ENCODE measurements around the gene KLF9.

Gene KLF9

GRCh38 chr9:70413799-70414775 is at the start of gene KLF9:
TSS of gene KLF9 (minus strand) at chr9:70414657. CDS start at chr9:70413363, 1,294 bp downstream.
- peak; percentile 97 to 98 for DNase-seq

DNA sequence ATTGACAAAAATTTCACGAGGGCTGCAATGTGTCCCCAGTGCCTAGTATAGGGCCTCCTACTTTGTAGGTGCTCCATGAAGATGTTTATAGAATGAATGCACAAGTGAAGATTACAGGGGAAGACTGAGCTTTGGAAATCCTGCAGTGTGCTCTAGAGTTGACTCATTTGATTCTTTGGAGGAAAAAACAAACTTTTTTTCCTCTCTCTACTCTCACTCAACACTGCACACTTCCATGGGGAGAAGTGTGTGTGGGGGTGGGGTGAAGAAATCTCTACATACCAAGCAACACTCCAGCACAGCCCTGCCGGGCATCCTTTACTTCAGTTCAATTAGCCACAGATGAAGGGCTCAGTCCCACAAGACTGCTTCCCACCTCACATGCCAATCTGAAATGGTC is 49.4 kb upstream of the KLF9 start:
- no peak for DNase-seq

GRCh38 chr9:70462300-70462699 is 47.8 kb upstream of the KLF9 start:
- no peak for DNase-seq

DNA sequence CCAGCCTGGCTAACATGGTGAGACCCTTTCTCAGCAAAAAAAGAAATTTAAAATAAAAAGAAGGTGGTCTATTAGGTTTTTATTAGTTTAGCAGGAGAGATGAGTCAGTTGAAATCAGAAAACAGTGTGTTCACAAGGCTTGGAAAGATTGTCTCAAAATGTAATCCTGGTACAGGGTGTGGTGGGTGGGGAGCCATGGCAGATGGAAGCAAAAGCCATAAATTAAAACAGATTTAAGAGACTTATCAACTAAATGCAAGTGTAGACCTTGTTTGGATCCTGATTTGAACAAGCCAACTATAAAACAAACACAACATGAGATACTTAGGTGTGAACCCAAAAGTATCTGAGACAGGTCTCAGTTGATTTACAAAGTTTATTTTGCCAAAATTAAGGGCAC is 42.8 kb upstream of the KLF9 start:
- no peak for DNase-seq

DNA sequence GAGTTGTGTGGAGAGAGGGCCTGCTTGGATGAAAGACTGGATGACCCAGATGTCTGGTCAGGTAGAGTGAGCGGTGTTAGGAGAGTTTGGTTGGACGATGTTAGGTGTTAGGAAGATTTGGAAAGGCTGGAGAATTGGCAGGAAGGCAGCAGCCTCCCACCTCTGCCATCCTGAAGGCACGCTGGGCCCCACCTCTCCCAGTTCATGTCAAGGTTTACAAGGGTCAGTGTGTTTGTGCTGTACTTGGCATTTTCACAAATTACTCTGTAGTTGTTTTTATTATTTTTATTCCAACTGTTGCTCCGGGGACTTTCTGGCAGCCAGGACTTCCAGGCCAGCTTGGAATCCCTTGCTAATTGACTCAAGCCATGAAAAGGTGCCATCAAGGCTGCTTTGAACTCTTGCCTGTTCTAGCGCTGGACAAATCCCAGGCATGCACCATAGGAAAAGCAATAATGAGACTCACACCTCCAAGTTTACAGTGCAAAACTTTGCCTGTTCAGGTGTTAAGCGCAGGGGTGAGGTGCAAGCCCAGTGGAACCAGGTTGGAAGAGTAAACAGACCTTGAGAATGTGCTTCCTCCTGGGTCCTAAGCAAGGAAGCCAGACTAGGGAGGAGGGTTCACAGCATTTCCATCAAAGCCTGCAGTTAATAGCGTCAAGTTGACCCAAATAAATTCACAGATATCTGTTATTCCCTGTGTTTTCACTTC is 41.7 kb upstream of the KLF9 start:
- no peak for DNase-seq

- DNase-seq = no peak
Observed at GRCh38 chr9:70452365-70452764, 37.9 kb upstream of the KLF9 start.

DNA sequence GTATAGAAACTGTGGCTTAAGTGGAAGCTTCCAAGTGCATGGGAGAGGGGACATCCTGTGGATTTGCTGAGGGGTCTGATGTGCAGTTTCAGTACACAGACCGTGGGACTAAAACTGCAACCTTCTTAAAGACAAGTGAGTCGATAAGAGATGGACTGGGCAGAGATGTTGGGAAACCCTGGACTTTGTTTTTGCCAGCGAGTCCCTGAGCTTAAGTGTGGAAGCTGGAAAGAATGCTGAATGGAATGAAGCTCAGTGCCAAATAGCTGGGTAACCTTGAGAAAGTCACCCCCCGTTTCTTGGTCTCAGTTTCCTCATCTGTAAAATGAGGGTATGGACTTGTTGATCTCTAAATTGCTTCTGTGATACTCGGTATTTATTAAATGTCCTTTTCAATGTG is 37.3 kb upstream of the KLF9 start:
- DNase-seq = no peak

DNA sequence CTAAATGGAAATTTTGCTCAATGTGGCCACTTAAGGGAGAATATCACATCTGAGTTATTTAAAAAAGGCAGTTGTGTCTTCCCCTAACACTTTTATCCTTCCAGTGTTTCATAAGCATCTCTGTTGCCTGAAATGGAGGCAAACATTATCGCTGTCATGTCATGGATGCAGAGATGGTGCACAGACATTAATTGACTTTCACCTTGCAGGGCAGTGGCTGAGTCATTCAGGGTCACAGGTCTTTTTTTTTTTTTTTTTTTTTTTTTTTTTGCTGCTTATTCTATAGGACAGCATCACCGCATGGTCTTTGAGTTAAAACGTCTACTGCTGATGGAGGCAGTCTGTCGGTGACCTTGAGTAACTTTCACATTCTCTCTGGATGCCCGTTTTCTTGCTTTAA is 36.3 kb upstream of the KLF9 start:
- DNase-seq = no peak

GRCh38 chr9:70449461-70449860 is 35.0 kb upstream of the KLF9 start:
- no peak for DNase-seq

GRCh38 chr9:70448919-70449318 is 34.5 kb upstream of the KLF9 start:
- no peak for DNase-seq

DNA sequence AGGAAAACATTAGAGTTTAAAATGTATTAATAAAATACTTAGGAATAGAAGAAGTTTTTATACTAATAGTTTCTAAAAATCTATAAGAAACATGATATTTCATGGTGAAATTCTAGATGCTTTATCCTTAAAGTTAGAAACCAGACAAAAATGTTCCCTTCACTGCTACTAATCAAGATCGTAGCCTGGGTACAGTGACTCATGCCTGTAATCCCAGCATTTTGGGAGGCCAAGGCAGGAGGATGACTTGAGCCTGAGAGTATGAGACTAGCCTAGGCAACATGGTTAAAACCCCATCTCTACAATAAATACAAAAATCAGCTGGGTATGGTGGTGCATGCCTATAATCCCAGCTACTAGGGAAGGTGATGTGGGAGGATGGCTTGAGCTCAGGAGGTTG is 30.4 kb upstream of the KLF9 start:
- DNase-seq = no peak

GRCh38 chr9:70442328-70442848 is 27.9 kb upstream of the KLF9 start:
- no peak for DNase-seq

DNA sequence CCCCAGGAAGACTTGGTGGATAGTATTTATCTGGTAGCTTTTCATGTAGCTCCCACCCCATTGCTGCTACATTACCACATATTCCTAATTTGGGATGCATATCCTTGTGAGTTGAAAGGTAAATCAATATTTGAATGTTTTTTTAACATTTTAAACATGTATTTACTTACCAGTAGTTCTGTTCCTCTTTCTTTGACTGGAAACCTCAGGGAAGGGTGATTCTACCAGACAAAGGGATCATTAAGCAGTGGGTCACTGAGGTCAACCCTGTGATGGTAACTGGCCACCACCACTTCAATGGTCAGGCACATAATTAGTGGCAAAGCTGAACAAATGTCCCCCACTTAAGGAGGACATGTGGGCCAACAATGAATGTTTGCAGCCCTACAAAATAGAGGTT is 27.2 kb upstream of the KLF9 start:
- DNase-seq = no peak

DNA sequence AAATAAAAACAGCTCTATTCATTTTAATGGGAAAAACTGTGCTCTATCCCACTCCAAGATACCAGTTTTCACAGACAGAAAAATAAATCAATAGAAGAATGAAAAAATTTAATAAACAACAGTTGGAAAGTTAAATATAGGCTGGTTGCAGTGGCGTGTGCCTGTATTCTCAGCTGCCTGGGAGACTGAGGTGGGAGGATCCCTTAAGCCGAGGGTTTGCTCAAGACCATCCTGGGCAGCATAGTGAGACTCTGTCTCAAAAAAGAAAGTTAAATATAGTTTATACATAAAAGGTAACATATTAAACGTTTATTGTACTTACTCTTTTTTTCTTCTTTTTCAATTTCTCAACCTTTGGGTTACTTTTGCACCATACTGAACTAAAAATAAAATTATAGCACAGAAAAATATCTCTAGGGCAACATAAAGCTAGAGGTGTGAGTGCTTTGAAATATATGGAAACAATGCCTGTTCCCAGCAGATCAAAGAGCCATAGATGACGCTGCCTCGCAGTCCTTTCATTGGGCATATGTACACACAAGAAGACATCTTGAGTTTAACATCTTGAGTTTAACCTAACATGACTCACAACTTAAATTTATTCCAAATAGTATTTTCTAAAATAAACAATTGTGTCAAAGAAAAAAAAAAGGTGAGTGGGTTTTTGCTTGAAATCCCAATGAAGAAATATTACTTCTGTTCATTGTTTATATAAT is 25.7 kb upstream of the KLF9 start:
- no peak for DNase-seq

DNA sequence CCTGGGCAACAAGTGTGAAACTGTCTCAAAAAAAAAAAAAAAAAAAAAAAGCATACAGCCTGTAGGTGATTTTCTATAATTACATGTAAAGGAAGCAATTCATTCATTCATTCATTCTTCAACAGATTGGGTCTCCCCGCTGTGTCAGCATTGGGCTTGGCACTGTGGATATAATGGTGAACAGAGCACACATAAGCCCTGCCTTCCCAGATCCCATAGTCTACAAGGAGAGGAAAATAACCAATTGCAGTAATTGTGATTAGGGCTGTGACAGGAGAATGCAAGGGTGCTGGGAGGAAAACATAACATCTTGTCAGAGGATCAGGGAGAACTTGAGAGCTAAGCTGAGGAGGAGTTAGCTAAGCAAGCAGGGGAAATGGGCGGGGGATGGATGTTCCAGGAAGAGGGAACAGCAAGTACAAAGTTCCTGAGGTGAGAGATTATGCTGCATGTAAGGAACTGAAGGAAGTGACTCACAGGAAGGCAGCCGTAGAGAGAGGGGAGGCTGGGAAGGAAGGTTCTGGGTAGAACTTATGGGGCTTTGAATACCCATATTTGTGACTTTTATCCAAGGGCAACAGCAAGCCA is 24.0 kb upstream of the KLF9 start:
- DNase-seq = peak; percentile 81 to 88

GRCh38 chr9:70435948-70436347 is 21.5 kb upstream of the KLF9 start:
- peak; percentile 18 to 29 for DNase-seq

DNA sequence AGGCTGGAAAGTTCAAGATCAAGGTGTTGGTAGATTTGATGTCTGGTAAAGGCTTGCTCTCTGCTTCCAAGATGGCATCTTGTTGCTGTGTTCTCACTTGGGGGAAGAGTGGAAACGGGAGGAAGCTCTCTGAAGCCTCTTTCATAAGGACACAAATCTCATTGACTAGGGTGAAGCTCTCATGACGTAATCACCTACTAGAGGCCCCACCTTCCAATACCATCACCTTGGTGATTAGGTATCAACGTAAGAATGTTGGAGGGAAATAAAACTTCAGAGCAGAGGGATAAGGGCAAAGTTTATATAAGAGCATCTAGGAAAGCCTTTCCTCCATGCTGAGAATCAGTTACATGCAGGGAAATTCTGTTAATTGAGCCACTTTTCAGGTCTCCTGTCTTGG is 15.4 kb upstream of the KLF9 start:
- DNase-seq = no peak

GRCh38 chr9:70428781-70429180 is 14.3 kb upstream of the KLF9 start:
- DNase-seq = no peak

DNA sequence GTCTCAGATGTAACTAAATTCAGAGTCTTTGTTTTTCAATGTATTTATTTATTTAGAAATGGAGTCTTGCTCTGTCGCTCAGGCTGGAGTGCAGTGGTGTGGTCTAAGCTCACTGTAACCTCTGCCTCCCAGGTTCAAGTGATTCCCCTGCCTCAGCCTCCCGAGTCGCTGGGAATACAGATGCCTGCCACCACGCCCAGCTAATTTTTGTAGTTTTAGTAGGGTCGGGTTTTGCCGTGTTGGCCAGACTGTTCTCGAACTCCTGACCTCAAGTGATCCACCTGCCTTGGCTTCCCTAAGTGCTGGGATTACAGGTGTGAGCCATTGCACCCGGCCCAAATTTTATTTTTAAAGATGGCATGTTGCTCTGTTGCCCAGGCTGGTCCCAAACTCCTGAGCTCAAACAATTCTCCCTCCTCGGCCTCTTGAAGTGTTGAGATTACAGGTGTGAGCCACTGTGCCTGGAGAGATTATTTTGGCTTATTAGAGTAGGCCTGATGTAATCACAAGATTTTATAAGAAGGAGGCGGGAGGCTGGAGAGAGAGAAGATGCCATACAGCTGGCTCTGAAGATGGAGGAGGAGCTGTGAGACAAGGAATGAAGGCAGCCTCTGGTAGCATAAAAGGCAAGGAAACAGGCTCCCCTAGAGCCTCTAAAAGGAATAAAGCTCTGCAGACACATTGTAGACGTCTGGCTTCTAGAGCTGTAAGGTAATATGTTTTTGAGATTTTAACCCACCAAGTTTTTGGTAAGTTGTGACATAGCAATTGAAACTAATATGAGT is 12.9 kb upstream of the KLF9 start:
- no peak for DNase-seq

- DNase-seq = no peak
Observed at GRCh38 chr9:70425192-70425591, 10.7 kb upstream of the KLF9 start.

DNA sequence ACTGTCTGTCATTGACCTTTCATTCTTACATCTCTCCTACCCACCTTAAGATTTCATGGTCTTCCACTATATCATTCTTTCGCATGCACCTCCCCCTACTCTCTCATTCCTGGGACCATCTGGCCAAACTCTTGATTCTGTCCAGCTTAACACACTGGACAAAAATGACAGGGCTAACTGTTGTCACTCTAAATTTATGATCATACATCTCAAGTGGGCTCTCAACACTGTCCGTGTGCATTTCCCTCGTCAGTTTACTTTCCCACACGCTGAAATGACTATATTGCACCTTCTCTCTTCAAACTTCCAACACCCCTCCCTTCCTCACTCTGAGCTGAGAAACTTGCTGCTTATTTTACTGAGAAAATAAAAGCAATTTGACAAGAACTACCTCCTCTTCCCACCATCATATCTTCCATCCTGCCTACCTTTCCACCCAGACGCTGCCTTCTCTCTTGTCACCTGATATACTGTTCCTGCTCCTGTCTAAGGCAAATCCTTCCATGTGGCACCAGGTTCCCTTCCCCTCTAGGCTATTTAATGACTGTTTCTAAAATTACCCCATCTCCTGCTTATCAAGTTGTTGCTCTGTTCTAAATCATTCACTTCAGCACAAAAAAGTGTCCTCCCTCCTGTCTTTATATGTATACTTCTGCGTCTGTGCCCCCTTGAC is 8.1 kb upstream of the KLF9 start:
- DNase-seq = no peak
